ENCODE results near the gene TFB1M.

GRCh38 chr6:155245193-155245592, 69.1 kb downstream of the TFB1M start:
- TF ChIP-seq CTCF (IDR thresholded peaks at IDR 0.05; ENCODE audit: low read length): no peak
- TF ChIP-seq EZH2phosphoT487 (IDR thresholded peaks at IDR 0.05; ENCODE audit: low read length): no peak

Data from MM.1S (cell line).